Psoas muscle (tissue), 8 donors: ENCODE data around the gene RABL6. TPM values are rescaled to one million over a fixed set of nuclear protein-coding genes. Genes with fewer than 3 reads are reported as not detected.
"Not testable (repeated sequence)": the region's sequence is repeated elsewhere in the genome, so short reads cannot be mapped to it uniquely, and the experiment has no call there.

Experiments used
- ATAC-seq, 4 donors: fragments of 200-7000 bp; cut with Tn5 transposase; one replicate each; pipeline ENCODE4 v1.9.1; 2020; ENCODE audit warnings: moderate library complexity in 3 of 4, mild to moderate bottlenecking in 2 of 4
- DNase-seq, 2 donors: peaks; one replicate each; pipeline ENCODE4 v3.0.0-alpha.2; 2020
- H3K27ac ChIP-seq: fragments of 200-600 bp; one replicate; pipeline ENCODE4 v1.8.0; 2022
- H3K27me3 ChIP-seq, 3 donors: fragments of 200-600 bp in 1 of 3; one replicate each; pipeline versions ENCODE4 v1.6.1 to v1.8.0; 2013 to 2022; ENCODE audit warnings: low read length in 2 of 3, mild to moderate bottlenecking in 2 of 3, moderate library complexity in 1 of 3; ENCODE audit not compliant: insufficient read depth in 3 of 3
- H3K36me3 ChIP-seq, 2 donors: fragments of 200-600 bp in 1 of 2; one replicate each; pipeline versions ENCODE4 v1.6.1 to v1.8.0; 2013 to 2022; ENCODE audit warnings: low read depth in 1 of 2, mild to moderate bottlenecking in 1 of 2, moderate library complexity in 1 of 2; ENCODE audit not compliant: insufficient read depth in 1 of 2
- H3K4me1 ChIP-seq: fragments of 200-600 bp; one replicate; pipeline ENCODE4 v1.8.0; 2022
- H3K4me3 ChIP-seq: fragments of 200-600 bp; one replicate; pipeline ENCODE4 v1.8.0; 2022; ENCODE audit warnings: mild to moderate bottlenecking
- H3K9me3 ChIP-seq: fragments of 200-600 bp; one replicate; pipeline ENCODE4 v1.8.0; 2022
- CTCF ChIP-seq: fragments of 200-600 bp; IDR thresholded peaks from one replicate; pipeline ENCODE4 v1.8.0; 2022; ENCODE audit warnings: antibody characterized with exemption
- WGBS, 3 donors: extraction: QIAGEN DNeasy Blood & Tissue Kit; methylation state at CpG; one replicate each; pipeline versions ENCODE4 v1.1.6 to v1.1.7; 2013; 5-methylcytosine and 5-hydroxymethylcytosine counted together
- intact Hi-C, 2 donors: fragments of 100-400 bp; cut with DNase I; formaldehyde crosslinking; loops; one replicate each; pipeline versions ENCODE4 v1.11.0 to v1.14.2; 2022
- polyA plus RNA-seq, 3 donors: library from polyadenylated mRNA; stranded (reverse); fragments of 200-250 nt; gene quantifications; one replicate each; pipeline ENCODE4 v1.2.3, GENCODE V29; 2013
- total RNA-seq, 4 donors: library from RNA; stranded (reverse); fragmentation: NEBNext Ultra II Directional in 2 of 4; extraction: Animal tissue kit (Norgen Biotek cat#: 25700) in 2 of 4; gene quantifications; one replicate each; pipeline versions ENCODE4 v1.2.1 to v1.2.4, GENCODE V29; 2021 to 2023
- donor health status: healthy with polysubstance abuse.
- donor health status: DM: no; HTN: no; CAD: no; lungs with moderate emphysema.
- donor health status: Bipolar disorder and iron deficiency.
- donor health status: healthy.
- donor health status: DM: yes; HTN: yes; CAD: no.
- donor health status: DM: no; HTN: no; CAD: no.
- donor health status: DM: no; HTN: no; CAD: no.
- donor health status: DM: yes; HTN: yes; CAD: no.

The RABL6 gene
- total and polyA plus RNA-seq, 7 donors: 73.0 to 90.5 (median 82.5) TPM

- no peak for TF ChIP-seq CTCF
- H3K27me3 ChIP-seq: peaks cover 0 to 5% (median 0%) of the 10 kb centered on the region in 3 donors
- no peak for DNase-seq
- peaks cover 0 to 42% of the 10 kb centered on the region in 2 donors for H3K36me3 ChIP-seq
- H3K4me3 ChIP-seq: no peak overlapping the region
- H3K27ac ChIP-seq: no peak overlapping the region
- no peaks in the 10 kb centered on the region for H3K9me3 ChIP-seq
- H3K4me1 ChIP-seq: peaks cover 13% of the 10 kb centered on the region
- intact Hi-C loops: loop anchor here in 1 of 2 donors (2.0 to 10.0 kb wide), 2 partner anchors 39 to 185 kb away; partner anchors contain the start of gene ABCA2
- WGBS, 3 donors: 75 to 82% (median 76%) methylated on average over 35 to 36 of the region's 36 CpGs
- no peak for ATAC-seq
These were observed 31.7 kb downstream of the RABL6 start for GRCh38 chr9:136839229-136840139.

GRCh38 chr9:136840140-136840876 is 32.6 kb downstream of the RABL6 start:
- peaks cover 13% of the 10 kb centered on the region for H3K4me1 ChIP-seq
- H3K9me3 ChIP-seq: no peaks in the 10 kb centered on the region
- no peak for TF ChIP-seq CTCF
- ATAC-seq (no peak), DNase-seq (no peak)
- no peak overlapping the region for H3K4me3 ChIP-seq
- H3K27ac ChIP-seq: peak overlapping the region; percentile 38
- intact Hi-C loops: loop anchor here in 1 of 2 donors (10.0 kb wide), 1 partner anchor 184 kb away; the partner anchor contains the start of gene ABCA2
- WGBS, 3 donors: 54 to 74% (median 71%) methylated on average over 19 to 32 of the region's 32 CpGs
- peaks cover 0 to 7% (median 2%) of the 10 kb centered on the region in 3 donors for H3K27me3 ChIP-seq
- peaks cover 0 to 40% of the 10 kb centered on the region in 2 donors for H3K36me3 ChIP-seq

GRCh38 chr9:136840877-136841645 is 33.3 kb downstream of the RABL6 start:
- intact Hi-C loops: loop anchor here in 1 of 2 donors (10.0 kb wide), 1 partner anchor 184 kb away; the partner anchor contains the start of gene ABCA2
- Histone ChIP-seq H3K27me3 (peaks cover 0 to 14% (median 2%) of the 10 kb centered on the region in 3 donors), H3K4me3 (no peak overlapping the region), H3K9me3 (no peaks in the 10 kb centered on the region), H3K4me1 (peaks cover 13% of the 10 kb centered on the region), H3K36me3 (peaks cover 0 to 33% of the 10 kb centered on the region in 2 donors), H3K27ac (peak overlapping the region; percentile 38)
- ATAC-seq (peak; percentile 26 to 49 (median 40)), DNase-seq (peak in 1 of 2 donors; percentile 72)
- TF ChIP-seq CTCF: no peak
- 41 to 62% (median 44%) methylated on average over 23 to 28 of the region's 28 CpGs for WGBS, 3 donors

- peaks cover 0 to 26% of the 10 kb centered on the region in 2 donors for H3K36me3 ChIP-seq
- H3K9me3 ChIP-seq: not testable (repeated sequence)
- DNase-seq (peak in 1 of 2 donors; percentile 58), ATAC-seq (peak in 3 of 4 donors; percentile 3 to 4 (median 3))
- intact Hi-C loops: loop anchor here in 1 of 2 donors (10.0 kb wide), 1 partner anchor 183 kb away; the partner anchor contains the start of gene ABCA2
- WGBS, 3 donors: 26 to 37% (median 28%) methylated on average over 13 to 16 of the region's 16 CpGs
- peak overlapping the region; percentile 63 for H3K4me3 ChIP-seq
- H3K4me1 ChIP-seq: peaks cover 13% of the 10 kb centered on the region
- peaks cover 0 to 19% (median 8%) of the 10 kb centered on the region in 3 donors for H3K27me3 ChIP-seq
- H3K27ac ChIP-seq: peak overlapping the region; percentile 43
These were observed 34.1 kb downstream of the RABL6 start for GRCh38 chr9:136841646-136842379.
